Bronchial epithelial cell (primary cell): ENCODE results near the gene TMPRSS9. TPM values are rescaled to one million over a fixed set of nuclear protein-coding genes. Genes with fewer than 3 reads are reported as not detected.

Source experiments
- DNase-seq: peaks from one replicate; pipeline ENCODE4 v3.0.0-alpha.2; 2010; ENCODE audit warnings: low read depth
- FAIRE-seq: peaks from 2 replicates; lab custom pipeline; 2011; peaks lifted over from hg19 to GRCh38; lab: Jason Lieb, UNC
- H3K27me3 ChIP-seq: 2 replicates; pipeline ENCODE4 v1.5.1; 2011; ENCODE audit warnings: low read length; ENCODE audit not compliant: control insufficient read depth, insufficient read depth
- H3K36me3 ChIP-seq: 2 replicates; pipeline ENCODE4 v1.5.1; 2011; ENCODE audit warnings: low read length; ENCODE audit not compliant: control insufficient read depth, insufficient read depth
- H3K4me3 ChIP-seq: 2 replicates; pipeline ENCODE4 v1.5.1; 2011; ENCODE audit warnings: mild to moderate bottlenecking, low read depth, low read length, control low read depth
- total RNA-seq: library from RNA; depleted of rRNA; stranded (reverse); fragments of >200 nt; gene quantifications from 2 replicates; pipeline ENCODE4 v1.2.1, GENCODE V29; 2014
- TF ChIP-seq, protein P1 (sequence below): IDR thresholded peaks from 2 replicates; pipeline ENCODE4 v1.5.1; 2011; ENCODE audit warnings: mild to moderate bottlenecking, moderate library complexity, low read length, control low read depth, inconsistent platforms; ENCODE audit not compliant: insufficient read depth, severe bottlenecking

Gene TMPRSS9
- total RNA-seq, 1 donor from 2014 or later, result not detected

GRCh38 chr19:2362970-2363300 is 2.9 kb downstream of the TMPRSS9 start:
- no peak for DNase-seq
- H3K27me3 ChIP-seq, result peaks cover 7% of the 10 kb centered on the region
- TF ChIP-seq, protein P1, sequence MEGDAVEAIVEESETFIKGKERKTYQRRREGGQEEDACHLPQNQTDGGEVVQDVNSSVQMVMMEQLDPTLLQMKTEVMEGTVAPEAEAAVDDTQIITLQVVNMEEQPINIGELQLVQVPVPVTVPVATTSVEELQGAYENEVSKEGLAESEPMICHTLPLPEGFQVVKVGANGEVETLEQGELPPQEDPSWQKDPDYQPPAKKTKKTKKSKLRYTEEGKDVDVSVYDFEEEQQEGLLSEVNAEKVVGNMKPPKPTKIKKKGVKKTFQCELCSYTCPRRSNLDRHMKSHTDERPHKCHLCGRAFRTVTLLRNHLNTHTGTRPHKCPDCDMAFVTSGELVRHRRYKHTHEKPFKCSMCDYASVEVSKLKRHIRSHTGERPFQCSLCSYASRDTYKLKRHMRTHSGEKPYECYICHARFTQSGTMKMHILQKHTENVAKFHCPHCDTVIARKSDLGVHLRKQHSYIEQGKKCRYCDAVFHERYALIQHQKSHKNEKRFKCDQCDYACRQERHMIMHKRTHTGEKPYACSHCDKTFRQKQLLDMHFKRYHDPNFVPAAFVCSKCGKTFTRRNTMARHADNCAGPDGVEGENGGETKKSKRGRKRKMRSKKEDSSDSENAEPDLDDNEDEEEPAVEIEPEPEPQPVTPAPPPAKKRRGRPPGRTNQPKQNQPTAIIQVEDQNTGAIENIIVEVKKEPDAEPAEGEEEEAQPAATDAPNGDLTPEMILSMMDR, result no peak

DNA sequence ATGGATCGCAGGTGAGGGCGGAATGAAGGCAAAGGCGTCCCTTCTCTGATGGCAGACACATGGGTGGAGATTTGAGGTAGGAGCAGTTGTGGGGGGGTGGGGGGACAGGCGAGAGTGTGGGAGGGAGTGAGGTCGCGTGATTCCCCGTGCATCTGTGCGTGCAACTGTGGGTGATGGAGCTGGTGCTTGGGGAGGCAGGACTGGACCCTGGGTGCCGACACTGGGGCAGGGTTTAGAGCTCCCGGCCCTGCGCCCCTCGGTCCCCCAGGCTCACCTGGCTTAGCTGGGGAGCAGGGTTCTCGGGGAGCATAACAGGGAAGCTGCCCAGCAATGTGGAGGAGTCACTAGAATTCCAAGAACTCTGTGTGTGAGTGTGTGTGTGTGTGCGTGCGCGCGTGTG is 3.4 kb downstream of the TMPRSS9 start:
- FAIRE-seq (no peak), DNase-seq (no peak)
- Histone ChIP-seq H3K27me3 (peaks cover 7% of the 10 kb centered on the region), H3K4me3 (no peak overlapping the region), H3K36me3 (no peaks in the 10 kb centered on the region)
- TF ChIP-seq, protein P1, result no peak

More at GRCh38 chr19:2362970-2363300, 2.9 kb downstream of the TMPRSS9 start:
- FAIRE-seq, result no peak
- no peak overlapping the region for H3K4me3 ChIP-seq
- H3K36me3 ChIP-seq, result no peaks in the 10 kb centered on the region

DNA sequence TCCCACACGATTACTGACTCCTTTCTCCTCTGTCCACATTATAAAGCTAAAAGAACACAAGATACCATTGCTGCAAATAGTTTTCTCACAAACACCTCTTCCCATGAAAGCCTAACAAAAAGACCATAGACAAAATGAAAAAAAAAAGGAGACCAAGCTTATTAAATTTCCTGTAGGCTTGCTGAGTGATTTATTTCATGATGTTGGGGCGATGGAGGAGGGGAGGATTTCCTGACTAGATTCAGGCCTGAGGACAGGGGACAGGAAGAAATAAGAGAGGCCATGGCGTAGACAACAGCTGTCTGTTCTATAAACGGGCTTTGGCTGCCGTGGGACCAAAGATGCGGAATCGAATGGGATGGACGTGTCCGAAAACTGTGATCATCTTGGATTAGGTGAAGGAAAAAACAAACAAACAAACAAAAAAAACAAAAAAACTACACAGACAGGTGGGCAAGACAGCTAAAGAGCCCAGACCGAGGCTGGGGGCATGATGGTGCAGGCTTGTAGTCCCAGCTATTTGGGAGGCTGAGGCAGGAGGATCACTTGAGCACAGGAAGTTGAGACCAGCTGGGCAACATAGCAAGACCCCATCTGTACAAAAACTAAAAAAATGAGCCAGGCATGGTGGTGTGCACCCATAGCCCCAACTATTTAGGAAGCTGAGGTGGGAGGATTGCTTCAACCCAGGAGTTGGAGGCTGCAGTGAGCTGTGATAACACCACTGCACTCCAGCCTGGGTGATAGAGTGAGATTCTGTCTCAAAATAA is 5.3 kb downstream of the TMPRSS9 start:
- H3K27me3 ChIP-seq, result peaks cover 1% of the 10 kb centered on the region
- H3K4me3 ChIP-seq, result no peak overlapping the region
- no peak for DNase-seq
- TF ChIP-seq, protein P1, result no peak
- no peaks in the 10 kb centered on the region for H3K36me3 ChIP-seq
- no peak for FAIRE-seq

DNA sequence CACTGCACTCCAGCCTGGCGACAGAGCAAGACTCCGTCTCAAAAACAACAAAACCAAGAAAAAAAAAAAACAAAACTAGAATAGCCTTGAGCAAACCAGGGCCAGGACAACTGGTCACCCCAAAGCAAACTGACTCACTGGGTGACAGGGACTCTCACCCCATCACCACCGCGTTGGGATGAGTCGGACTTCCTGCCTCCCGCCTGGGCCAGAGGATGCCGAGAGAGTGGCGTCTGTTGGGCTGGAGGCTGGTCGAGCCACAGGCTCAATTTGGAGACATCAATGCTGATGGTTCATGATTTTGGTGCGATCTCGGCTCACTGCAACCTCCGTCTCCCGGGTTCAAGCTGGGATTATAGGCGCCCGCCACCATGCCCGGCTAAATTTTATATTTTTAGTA is 11.6 kb downstream of the TMPRSS9 start:
- Histone ChIP-seq H3K36me3 (no peaks in the 10 kb centered on the region), H3K27me3 (no peaks in the 10 kb centered on the region), H3K4me3 (no peak overlapping the region)
- FAIRE-seq (no peak), DNase-seq (no peak)
- TF ChIP-seq, protein P1, result no peak

GRCh38 chr19:2372076-2372612 is 12.1 kb downstream of the TMPRSS9 start:
- FAIRE-seq (no peak), DNase-seq (no peak)
- Histone ChIP-seq H3K27me3 (no peaks in the 10 kb centered on the region), H3K4me3 (no peak overlapping the region), H3K36me3 (no peaks in the 10 kb centered on the region)
- TF ChIP-seq, protein P1, result no peak

- Histone ChIP-seq H3K27me3 (no peaks in the 10 kb centered on the region), H3K36me3 (no peaks in the 10 kb centered on the region), H3K4me3 (no peak overlapping the region)
- no peak for DNase-seq
- TF ChIP-seq, protein P1, result no peak
- no peak for FAIRE-seq
Observed at GRCh38 chr19:2374808-2375207, 14.7 kb downstream of the TMPRSS9 start.
